Prostate gland (tissue), 1 donor: ENCODE data around the gene WHRN.

Experiments used
- POLR2A ChIP-seq: fragments of 450-650 bp; IDR thresholded peaks from one replicate; pipeline ENCODE4 v1.6.1; 2016; ENCODE audit warnings: antibody characterized with exemption, mild to moderate bottlenecking
- POLR2AphosphoS5 ChIP-seq: sonication (generic); formaldehyde crosslinking; IDR thresholded peaks from one replicate; pipeline ENCODE4 v1.6.1; 2017; ENCODE audit warnings: antibody characterized with exemption

DNA sequence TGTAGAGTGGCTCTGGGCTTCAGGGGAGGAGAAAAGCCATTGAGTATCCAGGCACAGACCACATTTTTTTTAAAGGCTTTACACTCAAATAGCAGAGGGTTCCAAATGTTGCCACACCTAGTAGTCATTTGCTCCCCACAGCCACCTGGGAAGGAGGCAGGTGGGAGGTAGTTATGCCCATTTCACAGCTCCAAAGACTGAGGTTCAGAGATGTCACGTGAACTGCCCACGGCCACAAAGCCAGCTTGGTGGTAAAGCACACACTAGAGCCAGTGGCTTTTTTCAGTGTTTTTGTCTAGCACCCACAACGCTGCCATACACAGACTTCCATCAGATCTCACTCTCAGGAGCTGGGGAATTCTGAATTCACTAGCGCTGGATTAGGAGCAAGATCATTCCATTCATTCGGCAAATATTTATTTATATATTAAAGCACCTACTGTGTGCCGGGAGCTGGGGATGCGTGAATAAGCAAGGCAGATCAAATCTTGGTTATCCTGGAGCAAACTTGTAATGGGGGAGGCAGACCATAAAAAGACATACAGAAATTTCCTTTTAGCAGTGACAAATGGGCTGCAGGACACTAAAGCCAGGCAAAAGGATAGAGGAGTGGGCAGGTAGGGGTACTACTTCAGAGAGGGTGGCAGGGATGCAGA, 7.4 kb downstream of the WHRN start:
- no peak for TF ChIP-seq POLR2AphosphoS5
- TF ChIP-seq POLR2A = no peak
